Stimulated activated CD8-positive, alpha-beta memory T cell treated with anti-CD3 and anti-CD28 coated beads, Interleukin-12 subunit alpha, Interleukin-12 subunit beta, amount 100 ng/mL, for 4 hours (primary cell): ENCODE results near the gene CCT2.

ENCODE experiments used
- DNase-seq: peaks from one replicate; pipeline ENCODE4 v3.0.0-alpha.2; 2020; ENCODE audit warnings: low read depth

Gene CCT2

GRCh38 chr12:69644511-69644910, 59.3 kb downstream of the CCT2 start:
- no peak for DNase-seq

- DNase-seq, result no peak
Measured at GRCh38 chr12:69645031-69645430, 59.8 kb downstream of the CCT2 start.

GRCh38 chr12:69647178-69647577, 61.9 kb downstream of the CCT2 start:
- no peak for DNase-seq

GRCh38 chr12:69648476-69648875, 63.2 kb downstream of the CCT2 start:
- DNase-seq, result no peak

DNA sequence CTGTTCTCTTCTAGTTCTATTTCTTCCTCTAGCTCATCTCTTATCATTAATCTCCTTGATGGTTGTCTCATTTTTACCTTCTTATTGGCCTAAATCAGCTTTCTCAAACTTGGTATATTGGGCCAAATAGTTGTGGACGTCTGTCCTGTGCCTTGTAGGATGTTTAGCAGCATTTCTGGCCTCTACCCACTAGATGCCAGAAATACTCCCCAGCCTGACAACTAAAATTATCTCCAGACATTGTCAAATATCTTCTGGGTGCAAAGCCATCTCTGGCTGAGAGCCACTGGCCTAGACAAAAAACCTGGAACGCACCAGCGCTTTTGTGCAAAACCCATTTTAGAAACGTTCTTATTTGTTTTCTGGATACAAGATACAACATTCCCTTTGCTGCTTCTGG, 64.3 kb downstream of the CCT2 start:
- no peak for DNase-seq
